Activated CD4-positive, alpha-beta T cell treated with anti-CD3 and anti-CD28 coated beads for 48 hours (primary cell): ENCODE measurements around the gene NPIPA5.
"Not testable (repeated sequence)": the region's sequence is repeated elsewhere in the genome, so short reads cannot be mapped to it uniquely, and the experiment has no call there.

ENCODE experiments used
- DNase-seq: peaks from one replicate; pipeline ENCODE4 v3.0.0-alpha.2; 2020

NPIPA5 gene

GRCh38 chr16:15388060-15388459, 10.0 kb upstream of the NPIPA5 start:
- DNase-seq, result not testable (repeated sequence)

- not testable (repeated sequence) for DNase-seq
These were observed 4.7 kb upstream of the NPIPA5 start for GRCh38 chr16:15382810-15383209.

- DNase-seq, result not testable (repeated sequence)
These were observed 20.6 kb downstream of the NPIPA5 start for GRCh38 chr16:15357495-15357894.

- DNase-seq, result not testable (repeated sequence)
These were observed 23.2 kb downstream of the NPIPA5 start for GRCh38 chr16:15354846-15355245.

GRCh38 chr16:15352852-15353251, 25.2 kb downstream of the NPIPA5 start:
- DNase-seq, result not testable (repeated sequence)

GRCh38 chr16:15351745-15352144, 26.3 kb downstream of the NPIPA5 start:
- DNase-seq, result not testable (repeated sequence)

GRCh38 chr16:15351251-15351650, 26.8 kb downstream of the NPIPA5 start:
- DNase-seq, result not testable (repeated sequence)

GRCh38 chr16:15348721-15349120, 29.4 kb downstream of the NPIPA5 start:
- not testable (repeated sequence) for DNase-seq

- DNase-seq, result not testable (repeated sequence)
These were observed 35.8 kb downstream of the NPIPA5 start for GRCh38 chr16:15342337-15342736.

GRCh38 chr16:15338986-15339385, 39.1 kb downstream of the NPIPA5 start:
- not testable (repeated sequence) for DNase-seq

- not testable (repeated sequence) for DNase-seq
These were observed 40.0 kb downstream of the NPIPA5 start for GRCh38 chr16:15337974-15338605.

GRCh38 chr16:15335609-15336008, 42.5 kb downstream of the NPIPA5 start:
- DNase-seq, result not testable (repeated sequence)

GRCh38 chr16:15333969-15334368, 44.1 kb downstream of the NPIPA5 start:
- DNase-seq, result not testable (repeated sequence)

GRCh38 chr16:15330978-15331377, 47.1 kb downstream of the NPIPA5 start:
- not testable (repeated sequence) for DNase-seq

- not testable (repeated sequence) for DNase-seq
These were observed 53.1 kb downstream of the NPIPA5 start for GRCh38 chr16:15324954-15325353.

- not testable (repeated sequence) for DNase-seq
These were observed 54.7 kb downstream of the NPIPA5 start for GRCh38 chr16:15323373-15323772.

- DNase-seq, result not testable (repeated sequence)
These were observed 56.9 kb downstream of the NPIPA5 start for GRCh38 chr16:15321221-15321620.

- DNase-seq, result not testable (repeated sequence)
These were observed 63.5 kb downstream of the NPIPA5 start for GRCh38 chr16:15314562-15314961.
